RWPE1 (cell line): Measurements from ENCODE around the gene CKAP2L.

Source experiments
- CTCF ChIA-PET: fragments of 350-600 bp; sonication (Branson Sonifier 250); formaldehyde crosslinking; extraction: SDS; loops from one replicate; lab custom pipeline; 2021; lab: Yijun Ruan, JAX
- POLR2A ChIA-PET: fragments of 400-600 bp; formaldehyde crosslinking; extraction: SDS; loops from one replicate; lab custom pipeline; 2020; ENCODE audit warnings: antibody characterized with exemption; ENCODE audit not compliant: low non-redundant PET; lab: Yijun Ruan, JAX
- DNase-seq: peaks from one replicate; pipeline ENCODE4 v3.0.0; 2012; ENCODE audit warnings: low spot score
- H3K27ac ChIP-seq: fragments of 450-650 bp; 2 replicates; pipeline ENCODE4 v1.5.1; 2017
- TF ChIP-seq, protein P1 (sequence below): fragments of 450-650 bp; conservative IDR thresholded peaks from 2 replicates; pipeline ENCODE4 v1.5.1; 2017; ENCODE audit warnings: low read depth, mild to moderate bottlenecking

The CKAP2L gene

DNA sequence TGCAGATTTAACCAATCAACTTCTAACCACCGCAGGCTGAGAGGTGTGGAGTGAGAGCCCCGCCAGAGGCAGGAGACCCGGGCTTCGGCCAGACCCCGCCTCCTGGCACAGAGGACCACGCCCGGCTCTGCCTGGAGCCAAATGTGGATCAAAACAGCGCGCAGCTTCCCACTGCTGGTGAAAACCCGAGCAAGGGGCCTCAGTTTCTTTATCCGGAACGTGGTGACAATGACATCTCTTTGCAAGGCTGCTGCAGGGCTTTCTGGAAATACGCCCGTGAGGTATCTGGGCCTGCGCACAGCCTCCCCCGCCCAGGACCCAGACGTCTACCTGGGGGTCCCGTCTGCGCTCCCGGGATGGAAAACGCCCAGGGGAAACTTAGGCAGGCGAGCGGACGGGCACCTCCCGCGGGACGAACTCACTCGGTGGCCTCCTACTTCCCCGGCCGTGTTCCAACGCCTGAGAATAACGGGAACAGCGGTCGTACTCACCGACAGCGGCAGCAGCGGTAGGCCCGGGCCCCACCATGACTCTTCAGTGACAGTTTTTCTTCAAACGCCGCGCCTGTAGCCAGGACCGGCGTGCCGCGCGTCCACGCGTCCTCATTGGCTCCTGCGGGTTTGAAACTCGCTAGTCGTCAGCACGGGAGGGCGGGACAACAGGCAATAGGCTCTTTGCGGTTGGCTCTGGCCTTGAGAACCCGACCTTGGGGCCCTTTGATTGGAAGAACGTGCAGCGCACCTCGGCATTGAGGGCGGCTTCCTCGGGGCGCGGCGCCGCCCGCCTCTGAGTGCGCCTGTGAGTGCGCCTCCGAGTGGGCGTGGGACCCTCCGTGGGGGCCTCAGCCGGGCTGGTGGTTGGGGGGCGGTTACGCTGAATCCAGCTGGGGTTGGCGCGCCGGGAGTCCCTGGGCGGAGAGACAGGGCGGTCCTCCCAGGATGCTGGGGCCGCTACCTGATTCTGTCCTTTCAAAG, at the start of gene CKAP2L:
Gene CKAP2L, minus strand, starts transcription at position 539 of the 974 bp plus-strand sequence. Its CDS starts 11 bp downstream, at position 528.
- ChIA-PET POLR2A (interaction anchor here (0.5 to 0.6 kb wide), 2 partner anchors 113 to 144 kb away, joined by 4 to 9 read pairs; no protein-coding TSS in a partner anchor), CTCF (interaction anchor here (0.5 to 0.6 kb wide), 3 partner anchors 12 to 91 kb away, joined by 3 read pairs; no protein-coding TSS in a partner anchor)
- H3K27ac ChIP-seq = peak within 1 kb of the TSS; percentile 94
- peak; percentile 98 for DNase-seq
- TF ChIP-seq, protein P1, sequence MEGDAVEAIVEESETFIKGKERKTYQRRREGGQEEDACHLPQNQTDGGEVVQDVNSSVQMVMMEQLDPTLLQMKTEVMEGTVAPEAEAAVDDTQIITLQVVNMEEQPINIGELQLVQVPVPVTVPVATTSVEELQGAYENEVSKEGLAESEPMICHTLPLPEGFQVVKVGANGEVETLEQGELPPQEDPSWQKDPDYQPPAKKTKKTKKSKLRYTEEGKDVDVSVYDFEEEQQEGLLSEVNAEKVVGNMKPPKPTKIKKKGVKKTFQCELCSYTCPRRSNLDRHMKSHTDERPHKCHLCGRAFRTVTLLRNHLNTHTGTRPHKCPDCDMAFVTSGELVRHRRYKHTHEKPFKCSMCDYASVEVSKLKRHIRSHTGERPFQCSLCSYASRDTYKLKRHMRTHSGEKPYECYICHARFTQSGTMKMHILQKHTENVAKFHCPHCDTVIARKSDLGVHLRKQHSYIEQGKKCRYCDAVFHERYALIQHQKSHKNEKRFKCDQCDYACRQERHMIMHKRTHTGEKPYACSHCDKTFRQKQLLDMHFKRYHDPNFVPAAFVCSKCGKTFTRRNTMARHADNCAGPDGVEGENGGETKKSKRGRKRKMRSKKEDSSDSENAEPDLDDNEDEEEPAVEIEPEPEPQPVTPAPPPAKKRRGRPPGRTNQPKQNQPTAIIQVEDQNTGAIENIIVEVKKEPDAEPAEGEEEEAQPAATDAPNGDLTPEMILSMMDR = no peak

- H3K27ac ChIP-seq = peak overlapping the region; percentile 73
- POLR2A ChIA-PET = no interaction called here
- no peak for DNase-seq
- CTCF ChIA-PET = no interaction called here
- TF ChIP-seq, protein P1 = no peak
Observed at GRCh38 chr2:112813280-112813966, 49.0 kb upstream of the CKAP2L start.

DNA sequence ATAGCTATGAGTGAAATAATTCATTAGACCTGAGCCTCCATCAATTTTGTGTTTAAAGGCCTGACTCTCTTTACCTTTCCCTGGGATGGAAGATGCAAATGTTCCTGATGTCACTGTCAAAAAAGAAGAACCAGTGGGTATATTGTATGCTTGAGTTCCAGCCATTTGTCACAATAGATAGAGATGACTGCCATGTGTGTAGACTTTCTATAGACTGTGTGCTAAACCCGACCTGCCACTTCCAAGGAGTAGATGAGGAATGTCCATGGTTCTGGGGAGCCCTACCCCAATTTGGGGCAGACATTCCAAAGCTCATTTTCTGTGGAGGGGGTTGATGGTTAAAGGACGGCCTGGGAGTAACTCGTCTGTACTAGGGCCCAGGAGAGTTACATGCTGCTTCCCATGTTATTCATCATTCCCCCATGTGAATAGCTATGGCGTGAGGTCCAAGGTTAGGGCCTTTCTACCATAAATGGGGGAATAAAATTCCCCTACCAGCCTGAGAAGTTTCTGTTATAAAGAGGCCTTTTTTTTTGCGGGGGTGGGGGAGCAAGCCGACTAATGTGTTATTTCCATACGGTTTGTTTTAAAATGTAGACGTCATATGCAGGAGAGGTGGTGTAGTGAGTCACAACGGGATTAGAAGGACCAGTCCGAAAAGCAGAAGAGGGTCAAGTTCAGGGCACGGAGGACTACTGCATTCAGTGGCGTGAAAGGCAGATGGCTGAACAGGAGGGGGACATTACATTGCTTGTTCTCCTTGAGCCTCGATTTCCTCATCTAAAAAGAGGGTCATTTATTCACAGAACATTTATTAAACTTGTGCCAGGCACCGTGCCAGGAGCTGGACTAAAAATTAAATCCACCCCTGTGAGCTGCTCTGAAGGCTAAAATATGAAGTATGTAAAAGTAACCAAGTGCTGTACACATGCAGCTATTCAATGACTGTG, 48.2 kb upstream of the CKAP2L start:
- peak; percentile 69 for DNase-seq
- TF ChIP-seq, protein P1 = no peak
- H3K27ac ChIP-seq = peak overlapping the region; percentile 83; the same call in 1 of the 2 replicates
- ChIA-PET CTCF (interaction anchor here (0.6 kb wide), 1 partner anchor 63 kb away, joined by 4 read pairs; no protein-coding TSS in a partner anchor), POLR2A (interaction anchor here (0.9 to 1.0 kb wide), 2 partner anchors 24 to 31 kb away, joined by 4 read pairs; no protein-coding TSS in a partner anchor)

DNA sequence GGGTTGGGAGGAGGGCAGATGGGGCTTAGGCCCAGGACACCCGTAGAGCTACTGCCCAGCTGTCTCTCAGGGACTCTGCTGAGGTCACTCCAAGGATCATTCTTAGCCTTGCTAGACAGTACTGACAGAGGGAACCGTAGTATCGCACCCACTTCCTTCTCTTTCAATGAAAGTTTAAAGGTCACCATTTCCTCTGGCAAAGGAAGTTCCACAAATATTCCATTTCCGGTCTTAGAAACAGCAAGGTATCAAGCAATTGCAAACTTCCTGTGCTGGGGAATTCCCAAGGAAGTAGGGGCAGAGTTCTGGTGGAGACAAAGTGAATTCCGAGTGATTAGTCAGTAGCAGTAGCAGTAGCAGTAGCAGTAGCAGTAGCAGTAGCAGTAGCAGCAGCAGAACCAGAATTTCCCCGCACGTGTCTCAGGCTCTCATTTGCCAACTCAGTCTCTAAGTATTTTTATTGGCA, 47.5 kb upstream of the CKAP2L start:
- CTCF ChIA-PET = no interaction called here
- H3K27ac ChIP-seq = peak overlapping the region; percentile 83
- TF ChIP-seq, protein P1 = no peak
- DNase-seq = peak; percentile 84
- POLR2A ChIA-PET = interaction anchor here (0.9 to 1.0 kb wide), 2 partner anchors 23 to 31 kb away, joined by 4 read pairs; no protein-coding TSS in a partner anchor

GRCh38 chr2:112811276-112811831, 46.9 kb upstream of the CKAP2L start:
- ChIA-PET POLR2A (no interaction called here), CTCF (interaction anchor here (0.7 kb wide), 1 partner anchor 267 kb away, joined by 3 read pairs; no protein-coding TSS in a partner anchor)
- DNase-seq = no peak
- H3K27ac ChIP-seq = peak overlapping the region; percentile 83
- TF ChIP-seq, protein P1 = no peak
